Peyer's patch (tissue), 4 donors: ENCODE measurements around the gene TSSC4.

Source experiments
- POLR2A ChIP-seq, 2 donors: fragments of 450-650 bp; IDR thresholded peaks; one replicate each; pipeline ENCODE4 v1.5.1; 2017; ENCODE audit warnings: antibody characterized with exemption in 2 of 2, mild to moderate bottlenecking in 2 of 2, moderate library complexity in 2 of 2
- TF ChIP-seq, protein P1 (sequence below), 6 experiments: fragments of 450-650 bp in 4 of 6; fragments of 200-600 bp in 2 of 6; sonication (generic) in 1 of 6; IDR thresholded peaks; one replicate each; pipeline ENCODE4 v1.5.1; 2017 to 2019; ENCODE audit warnings: antibody characterized with exemption in 6 of 6, mild to moderate bottlenecking in 3 of 6, moderate library complexity in 1 of 6

DNA sequence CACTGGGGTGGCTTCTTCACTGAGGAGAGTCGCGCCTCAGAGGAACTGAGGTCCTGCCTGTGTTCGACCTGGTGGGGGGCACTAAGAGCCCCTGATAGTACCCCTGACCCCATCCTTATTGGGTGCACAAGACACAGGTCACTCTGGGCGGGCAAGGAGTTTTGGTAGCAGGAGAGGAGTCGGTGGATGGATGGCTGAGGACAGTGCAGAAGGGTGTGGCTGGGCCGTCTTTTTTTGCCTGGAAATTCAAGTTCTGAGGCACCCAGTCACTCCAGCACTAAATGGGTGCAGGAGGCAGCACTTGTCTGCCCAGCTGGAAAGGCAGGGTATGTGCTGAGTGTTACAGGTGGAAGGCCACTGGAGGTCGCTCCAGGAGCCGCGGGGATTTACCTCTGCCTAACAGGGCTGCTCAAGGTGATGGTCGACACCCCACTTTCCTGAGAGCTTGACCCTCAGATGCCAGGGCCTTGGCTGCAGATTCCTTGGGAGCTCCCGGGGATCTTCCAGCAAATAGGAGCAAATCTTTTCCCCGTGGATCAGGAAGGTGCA lies 960 bp downstream of the TSSC4 start:
- TF ChIP-seq POLR2A (IDR thresholded peaks at IDR 0.05): no peak
- TF ChIP-seq, protein P1, sequence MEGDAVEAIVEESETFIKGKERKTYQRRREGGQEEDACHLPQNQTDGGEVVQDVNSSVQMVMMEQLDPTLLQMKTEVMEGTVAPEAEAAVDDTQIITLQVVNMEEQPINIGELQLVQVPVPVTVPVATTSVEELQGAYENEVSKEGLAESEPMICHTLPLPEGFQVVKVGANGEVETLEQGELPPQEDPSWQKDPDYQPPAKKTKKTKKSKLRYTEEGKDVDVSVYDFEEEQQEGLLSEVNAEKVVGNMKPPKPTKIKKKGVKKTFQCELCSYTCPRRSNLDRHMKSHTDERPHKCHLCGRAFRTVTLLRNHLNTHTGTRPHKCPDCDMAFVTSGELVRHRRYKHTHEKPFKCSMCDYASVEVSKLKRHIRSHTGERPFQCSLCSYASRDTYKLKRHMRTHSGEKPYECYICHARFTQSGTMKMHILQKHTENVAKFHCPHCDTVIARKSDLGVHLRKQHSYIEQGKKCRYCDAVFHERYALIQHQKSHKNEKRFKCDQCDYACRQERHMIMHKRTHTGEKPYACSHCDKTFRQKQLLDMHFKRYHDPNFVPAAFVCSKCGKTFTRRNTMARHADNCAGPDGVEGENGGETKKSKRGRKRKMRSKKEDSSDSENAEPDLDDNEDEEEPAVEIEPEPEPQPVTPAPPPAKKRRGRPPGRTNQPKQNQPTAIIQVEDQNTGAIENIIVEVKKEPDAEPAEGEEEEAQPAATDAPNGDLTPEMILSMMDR (IDR thresholded peaks at IDR 0.05): no peak
